GM12878 (cell line): ENCODE measurements around the gene NGF. TPM values are rescaled to one million over a fixed set of nuclear protein-coding genes. Genes with fewer than 3 reads are reported as not detected.

Experiments used
- ATAC-seq: fragments of 200-7000 bp; cut with Tn5 transposase; 3 replicates; pipeline ENCODE4 v1.9.1; 2020; ENCODE audit warnings: mild to moderate bottlenecking, moderate library complexity
- BruUV-seq: library from RNA; stranded (reverse); fragments of 400-500 nt; replicated peaks from 2 replicates; lab custom pipeline; 2021; lab: Mats Ljungman, UMichigan
- CTCF ChIA-PET: fragments of 300-600 bp; sonication (Branson Sonifier 250); formaldehyde crosslinking; extraction: SDS; loops from one replicate; lab custom pipeline; 2021; ENCODE audit warnings: inconsistent platforms; lab: Yijun Ruan, JAX
- POLR2A ChIA-PET: fragments of 350-600 bp; formaldehyde crosslinking; extraction: SDS; loops from one replicate; lab custom pipeline; 2021; ENCODE audit warnings: inconsistent platforms; lab: Charles Lee
- RAD21 ChIA-PET: fragments of 300-600 bp; sonication (Branson Sonifier 250); formaldehyde crosslinking; loops from one replicate; lab custom pipeline; 2023; ENCODE audit warnings: antibody characterized with exemption; ENCODE audit not compliant: unreplicated experiment; lab: Charles Lee
- SMC1A ChIA-PET: fragments of 300-600 bp; sonication (Branson Sonifier 250); formaldehyde crosslinking; loops from one replicate; lab custom pipeline; 2023; ENCODE audit not compliant: unreplicated experiment, uncharacterized antibody; lab: Charles Lee
- DNase-seq: peaks from one replicate; pipeline ENCODE4 v3.0.0-alpha.2; 2011; ENCODE audit warnings: low read depth, low spot score
- FAIRE-seq: peaks from 3 replicates; lab custom pipeline; 2011; peaks lifted over from hg19 to GRCh38; lab: Jason Lieb, UNC
- H2AFZ ChIP-seq: 2 replicates; pipeline ENCODE4 v1.6.0; 2011; ENCODE audit warnings: low read depth, low read length, control low read depth; ENCODE audit not compliant: control insufficient read depth
- H3K27ac ChIP-seq: 2 replicates; pipeline ENCODE4 v1.5.1; 2011; ENCODE audit warnings: control low read depth; ENCODE audit not compliant: control insufficient read depth, insufficient read depth
- H3K27me3 ChIP-seq, 2 experiments: replicated peaks in 1 of 2; 2 replicates each; pipeline versions ENCODE4 v1.6.0 to v1.6.1; 2011; ENCODE audit warnings: low read length in 1 of 2; ENCODE audit not compliant: control insufficient read depth in 2 of 2, insufficient read depth in 2 of 2
- H3K36me3 ChIP-seq, 2 experiments: 2 replicates each; pipeline ENCODE4 v1.5.1; 2011; ENCODE audit warnings: low read length in 1 of 2; ENCODE audit not compliant: control insufficient read depth in 2 of 2, insufficient read depth in 2 of 2
- H3K4me1 ChIP-seq: 2 replicates; pipeline ENCODE4 v1.6.1; 2011; ENCODE audit warnings: mild to moderate bottlenecking, low read length, moderate library complexity, mixed read lengths; ENCODE audit not compliant: control insufficient read depth, insufficient read depth
- H3K4me2 ChIP-seq: 2 replicates; pipeline ENCODE4 v1.6.0; 2011; ENCODE audit warnings: control low read depth; ENCODE audit not compliant: control insufficient read depth, insufficient read depth
- H3K4me3 ChIP-seq: fragments of 200-600 bp; sonication (generic); 2 replicates; pipeline ENCODE4 v1.5.1; 2016
- H3K79me2 ChIP-seq: 2 replicates; pipeline ENCODE4 v1.6.0; 2011; ENCODE audit warnings: low read length; ENCODE audit not compliant: control insufficient read depth, insufficient read depth
- H3K9ac ChIP-seq: 2 replicates; pipeline ENCODE4 v1.8.0; 2011; ENCODE audit warnings: low read length, control low read depth, mixed read lengths; ENCODE audit not compliant: control insufficient read depth, insufficient read depth
- H3K9me3 ChIP-seq: replicated peaks from 3 replicates; pipeline ENCODE4 v1.5.1; 2011; ENCODE audit warnings: mild to moderate bottlenecking, low read length; ENCODE audit not compliant: control insufficient read depth, insufficient read depth
- H4K20me1 ChIP-seq: 2 replicates; pipeline ENCODE4 v1.6.0; 2011; ENCODE audit not compliant: control insufficient read depth, insufficient read depth
- EGR1 ChIP-seq, 2 experiments: IDR thresholded peaks; 1 replicate in 1 of 2; 2 replicates in 1 of 2; pipeline ENCODE4 v1.6.1; 2011 to 2012; ENCODE audit warnings: low read depth in 2 of 2, low read length in 2 of 2, borderline replicate concordance in 1 of 2, mild to moderate bottlenecking in 1 of 2, moderate library complexity in 1 of 2
- JUND ChIP-seq: IDR thresholded peaks from 2 replicates; pipeline ENCODE4 v1.6.1; 2012; ENCODE audit warnings: low read depth, mild to moderate bottlenecking, low read length, improper control_type of control experiment, moderate library complexity
- MTA2 ChIP-seq: fragments of 450-650 bp; IDR thresholded peaks from 2 replicates; pipeline ENCODE4 v1.6.1; 2016; ENCODE audit warnings: low read depth, mild to moderate bottlenecking, moderate library complexity
- MYC ChIP-seq: IDR thresholded peaks from 2 replicates; pipeline ENCODE4 v1.6.1; 2011; ENCODE audit warnings: mild to moderate bottlenecking, low read length, moderate library complexity, inconsistent platforms; ENCODE audit not compliant: insufficient read depth, insufficient replicate concordance, insufficient read length, severe bottlenecking
- RCOR1 ChIP-seq: conservative IDR thresholded peaks from 2 replicates; pipeline ENCODE4 v1.6.1; 2012; ENCODE audit warnings: low read depth, low read length, improper control_type of control experiment
- TBL1XR1 ChIP-seq: IDR thresholded peaks from 2 replicates; pipeline ENCODE4 v1.6.1; 2012; ENCODE audit warnings: low read depth, low read length, improper control_type of control experiment
- WRNIP1 ChIP-seq: IDR thresholded peaks from 2 replicates; pipeline ENCODE4 v1.6.1; 2011; ENCODE audit warnings: low read depth, low read length, improper control_type of control experiment, borderline replicate concordance
- ZNF384 ChIP-seq: IDR thresholded peaks from 2 replicates; pipeline ENCODE4 v1.6.1; 2012; ENCODE audit warnings: low read depth, mild to moderate bottlenecking, low read length, improper control_type of control experiment, borderline replicate concordance
- ZZZ3 ChIP-seq: IDR thresholded peaks from 2 replicates; pipeline ENCODE4 v1.6.1; 2011; ENCODE audit warnings: low read depth; ENCODE audit not compliant: control insufficient read depth, insufficient read length
- WGBS: methylation state at CpG from one replicate; pipeline ENCODE4 v1.1.6; 2016; ENCODE audit warnings: low lambda C conversion rate; ENCODE audit not compliant: insufficient replicate concordance, insufficient coverage; ENCODE audit errors: missing lambda C conversion rate; 5-methylcytosine and 5-hydroxymethylcytosine counted together
- in situ Hi-C: fragments of 300-500 bp; cut with MboI; formaldehyde crosslinking; loops from 9 replicates; pipeline ENCODE4 v1.14.3; 2018; ENCODE audit warnings: mixed read lengths
- intact Hi-C: fragments of 100-400 bp; cut with micrococcal nuclease; formaldehyde crosslinking; loops from one replicate; pipeline ENCODE4 v1.14.2; 2022; ENCODE audit not compliant: unreplicated experiment
- polyA plus RNA-seq, 11 experiments: library from polyadenylated mRNA; depleted of rRNA in 4 of 11; unstranded in 6 of 11; stranded (reverse) in 5 of 11; fragments of >200 nt; fragmentation: Nextera tagmentation in 4 of 11; fragmentation: Illumina TruSeq in 1 of 11; extraction: Ambion mirVana in 4 of 11; extraction: Trizol in 1 of 11; gene quantifications; 1 replicate in 1 of 11; 2 replicates in 10 of 11; pipeline versions ENCODE4 v1.2.1 to v1.2.3, GENCODE V29; 2011 to 2016; ENCODE audit warnings: inconsistent platforms in 2 of 11, missing spikeins in 2 of 11, low read depth in 1 of 11
- total RNA-seq, 4 experiments: library from RNA; depleted of rRNA in 3 of 4; stranded (reverse); fragments of >200 nt in 3 of 4; fragmentation: Illumina TruSeq in 1 of 4; extraction: Trizol in 1 of 4; gene quantifications; 2 replicates each; pipeline versions ENCODE4 v1.2.1 to v1.2.3, GENCODE V29; 2013 to 2021
- TF ChIP-seq, protein P1 (sequence below): fragments of 450-650 bp; formaldehyde crosslinking; IDR thresholded peaks from 2 replicates; pipeline ENCODE4 v1.4.0; 2020; ENCODE audit warnings: mild to moderate bottlenecking, moderate library complexity
- TF ChIP-seq, protein P2 (sequence below): IDR thresholded peaks from 2 replicates; pipeline ENCODE4 v1.6.1; 2011; ENCODE audit warnings: borderline replicate concordance, low read depth, mild to moderate bottlenecking, moderate library complexity, mixed read lengths, low read length; ENCODE audit not compliant: insufficient read depth; ENCODE audit errors: extremely low read length
- TF ChIP-seq, protein P3 (sequence below): fragments of 450-650 bp; IDR thresholded peaks from 2 replicates; pipeline ENCODE4 v1.6.1; 2017; ENCODE audit warnings: borderline replicate concordance
- TF ChIP-seq, protein P4 (sequence below): fragments of 450-650 bp; IDR thresholded peaks from 2 replicates; pipeline ENCODE4 v1.6.1; 2017; ENCODE audit warnings: mild to moderate bottlenecking, low read depth, inconsistent platforms; ENCODE audit not compliant: poor library complexity, severe bottlenecking

The NGF gene
- total and polyA plus RNA-seq, 10 of the 15 experiments (the other 5 are each of a cell fraction or from before 2014, with no cell fraction given): not detected

DNA sequence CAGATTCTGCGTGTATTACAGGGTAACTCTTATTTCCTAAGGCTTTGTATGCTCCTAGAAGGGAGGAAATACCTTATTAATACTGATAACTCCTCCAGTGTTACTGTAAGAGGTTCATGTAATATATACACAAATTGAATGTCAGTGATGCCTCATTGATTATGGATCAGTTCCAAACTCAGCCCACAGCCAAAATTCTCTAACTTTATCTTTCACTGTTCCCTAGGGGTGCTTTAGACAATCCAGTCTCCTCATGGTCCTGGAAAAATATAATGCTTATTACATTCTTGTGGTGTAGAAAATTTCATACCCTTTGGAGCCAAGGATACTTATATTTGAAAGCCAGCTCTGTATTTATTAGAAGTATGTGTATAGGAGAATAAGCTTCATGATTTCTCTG lies 73.0 kb downstream of the NGF start (continued):
- TF ChIP-seq MYC (no peak), WRNIP1 (no peak)
- TF ChIP-seq, protein P1, sequence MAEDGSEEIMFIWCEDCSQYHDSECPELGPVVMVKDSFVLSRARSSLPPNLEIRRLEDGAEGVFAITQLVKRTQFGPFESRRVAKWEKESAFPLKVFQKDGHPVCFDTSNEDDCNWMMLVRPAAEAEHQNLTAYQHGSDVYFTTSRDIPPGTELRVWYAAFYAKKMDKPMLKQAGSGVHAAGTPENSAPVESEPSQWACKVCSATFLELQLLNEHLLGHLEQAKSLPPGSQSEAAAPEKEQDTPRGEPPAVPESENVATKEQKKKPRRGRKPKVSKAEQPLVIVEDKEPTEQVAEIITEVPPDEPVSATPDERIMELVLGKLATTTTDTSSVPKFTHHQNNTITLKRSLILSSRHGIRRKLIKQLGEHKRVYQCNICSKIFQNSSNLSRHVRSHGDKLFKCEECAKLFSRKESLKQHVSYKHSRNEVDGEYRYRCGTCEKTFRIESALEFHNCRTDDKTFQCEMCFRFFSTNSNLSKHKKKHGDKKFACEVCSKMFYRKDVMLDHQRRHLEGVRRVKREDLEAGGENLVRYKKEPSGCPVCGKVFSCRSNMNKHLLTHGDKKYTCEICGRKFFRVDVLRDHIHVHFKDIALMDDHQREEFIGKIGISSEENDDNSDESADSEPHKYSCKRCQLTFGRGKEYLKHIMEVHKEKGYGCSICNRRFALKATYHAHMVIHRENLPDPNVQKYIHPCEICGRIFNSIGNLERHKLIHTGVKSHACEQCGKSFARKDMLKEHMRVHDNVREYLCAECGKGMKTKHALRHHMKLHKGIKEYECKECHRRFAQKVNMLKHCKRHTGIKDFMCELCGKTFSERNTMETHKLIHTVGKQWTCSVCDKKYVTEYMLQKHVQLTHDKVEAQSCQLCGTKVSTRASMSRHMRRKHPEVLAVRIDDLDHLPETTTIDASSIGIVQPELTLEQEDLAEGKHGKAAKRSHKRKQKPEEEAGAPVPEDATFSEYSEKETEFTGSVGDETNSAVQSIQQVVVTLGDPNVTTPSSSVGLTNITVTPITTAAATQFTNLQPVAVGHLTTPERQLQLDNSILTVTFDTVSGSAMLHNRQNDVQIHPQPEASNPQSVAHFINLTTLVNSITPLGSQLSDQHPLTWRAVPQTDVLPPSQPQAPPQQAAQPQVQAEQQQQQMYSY (CRISPR knock-in tag): no peak
- TF ChIP-seq, protein P2, sequence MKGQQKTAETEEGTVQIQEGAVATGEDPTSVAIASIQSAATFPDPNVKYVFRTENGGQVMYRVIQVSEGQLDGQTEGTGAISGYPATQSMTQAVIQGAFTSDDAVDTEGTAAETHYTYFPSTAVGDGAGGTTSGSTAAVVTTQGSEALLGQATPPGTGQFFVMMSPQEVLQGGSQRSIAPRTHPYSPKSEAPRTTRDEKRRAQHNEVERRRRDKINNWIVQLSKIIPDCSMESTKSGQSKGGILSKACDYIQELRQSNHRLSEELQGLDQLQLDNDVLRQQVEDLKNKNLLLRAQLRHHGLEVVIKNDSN: no peak

DNA sequence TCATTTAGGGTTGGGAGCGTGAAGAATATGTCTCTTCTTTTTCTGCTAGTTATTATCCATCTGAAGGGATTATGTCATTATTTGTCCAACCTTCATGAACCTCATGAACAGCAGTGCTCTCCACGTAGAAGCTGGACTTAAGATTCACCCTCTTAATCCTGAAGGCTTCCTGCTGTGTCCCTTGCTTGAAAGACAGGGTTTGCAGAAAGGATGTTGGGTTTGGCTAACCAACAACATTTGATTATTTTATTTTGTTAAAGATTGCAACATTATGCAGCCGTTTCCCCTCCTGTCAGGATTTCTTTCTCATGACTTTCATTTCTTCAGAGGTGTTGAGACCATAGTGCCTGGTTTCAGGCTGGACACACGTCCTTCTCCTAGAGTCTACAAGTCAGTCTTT lies 75.2 kb downstream of the NGF start:
- no peak overlapping the region for H2AFZ ChIP-seq
- no peak overlapping the region for H3K4me3 ChIP-seq
- H3K9me3 ChIP-seq: peaks cover 1% of the 10 kb centered on the region; the same call in 1 of the 3 replicates
- no peak for DNase-seq
- H3K9ac ChIP-seq: no peak overlapping the region
- ATAC-seq: no peak
- ChIA-PET RAD21 (no interaction called here), SMC1A (no interaction called here), CTCF (no interaction called here), POLR2A (no interaction called here)
- no peak for FAIRE-seq
- in situ Hi-C loops (no loop called here), intact Hi-C loops (no loop called here)
- no peak overlapping the region for H3K27ac ChIP-seq
- H3K36me3 ChIP-seq: no peaks in the 10 kb centered on the region
- no peaks in the 10 kb centered on the region for H3K4me1 ChIP-seq
- no peaks in the 10 kb centered on the region for H3K79me2 ChIP-seq
- H3K4me2 ChIP-seq: no peak overlapping the region
- no peaks in the 10 kb centered on the region for H4K20me1 ChIP-seq
- WGBS: 10% methylated on average over 4 of the region's 4 CpGs
- H3K27me3 ChIP-seq: no peaks in the 10 kb centered on the region
- BruUV-seq: no TSS peak
- TF ChIP-seq ZZZ3: no peak
- TF ChIP-seq JUND: no peak
- no peak for TF ChIP-seq TBL1XR1
- no peak for TF ChIP-seq MTA2
- TF ChIP-seq, protein P3, sequence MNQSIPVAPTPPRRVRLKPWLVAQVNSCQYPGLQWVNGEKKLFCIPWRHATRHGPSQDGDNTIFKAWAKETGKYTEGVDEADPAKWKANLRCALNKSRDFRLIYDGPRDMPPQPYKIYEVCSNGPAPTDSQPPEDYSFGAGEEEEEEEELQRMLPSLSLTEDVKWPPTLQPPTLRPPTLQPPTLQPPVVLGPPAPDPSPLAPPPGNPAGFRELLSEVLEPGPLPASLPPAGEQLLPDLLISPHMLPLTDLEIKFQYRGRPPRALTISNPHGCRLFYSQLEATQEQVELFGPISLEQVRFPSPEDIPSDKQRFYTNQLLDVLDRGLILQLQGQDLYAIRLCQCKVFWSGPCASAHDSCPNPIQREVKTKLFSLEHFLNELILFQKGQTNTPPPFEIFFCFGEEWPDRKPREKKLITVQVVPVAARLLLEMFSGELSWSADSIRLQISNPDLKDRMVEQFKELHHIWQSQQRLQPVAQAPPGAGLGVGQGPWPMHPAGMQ: no peak
- no peak for TF ChIP-seq ZNF384
- no peak for TF ChIP-seq EGR1 (IDR thresholded peaks at IDR 0.05; ENCODE audit: borderline replicate concordance in 1 of 2, low read depth in 2 of 2, low read length in 2 of 2)
- TF ChIP-seq RCOR1: no peak
- TF ChIP-seq, protein P4, sequence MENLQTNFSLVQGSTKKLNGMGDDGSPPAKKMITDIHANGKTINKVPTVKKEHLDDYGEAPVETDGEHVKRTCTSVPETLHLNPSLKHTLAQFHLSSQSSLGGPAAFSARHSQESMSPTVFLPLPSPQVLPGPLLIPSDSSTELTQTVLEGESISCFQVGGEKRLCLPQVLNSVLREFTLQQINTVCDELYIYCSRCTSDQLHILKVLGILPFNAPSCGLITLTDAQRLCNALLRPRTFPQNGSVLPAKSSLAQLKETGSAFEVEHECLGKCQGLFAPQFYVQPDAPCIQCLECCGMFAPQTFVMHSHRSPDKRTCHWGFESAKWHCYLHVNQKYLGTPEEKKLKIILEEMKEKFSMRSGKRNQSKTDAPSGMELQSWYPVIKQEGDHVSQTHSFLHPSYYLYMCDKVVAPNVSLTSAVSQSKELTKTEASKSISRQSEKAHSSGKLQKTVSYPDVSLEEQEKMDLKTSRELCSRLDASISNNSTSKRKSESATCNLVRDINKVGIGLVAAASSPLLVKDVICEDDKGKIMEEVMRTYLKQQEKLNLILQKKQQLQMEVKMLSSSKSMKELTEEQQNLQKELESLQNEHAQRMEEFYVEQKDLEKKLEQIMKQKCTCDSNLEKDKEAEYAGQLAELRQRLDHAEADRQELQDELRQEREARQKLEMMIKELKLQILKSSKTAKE: no peak
